HL-60 (cell line): ENCODE results near the gene MLF2.

Experiments used
- DNase-seq, 2 experiments: peaks; one replicate each; pipeline ENCODE4 v3.0.0-alpha.2; 2010 to 2020; ENCODE audit warnings: low read depth in 1 of 2, low spot score in 1 of 2
- H3K27ac ChIP-seq: fragments of 250-450 bp; sonication (Bioruptor Pico); replicated peaks from 2 replicates; pipeline ENCODE4 v1.5.1; 2020; ENCODE audit warnings: mild to moderate bottlenecking, moderate library complexity
- H3K27me3 ChIP-seq: fragments of 250-450 bp; sonication (Bioruptor Pico); 2 replicates; pipeline ENCODE4 v1.5.1; 2021; ENCODE audit warnings: mild to moderate bottlenecking, moderate library complexity; ENCODE audit not compliant: insufficient read depth, poor library complexity, severe bottlenecking
- H3K4me3 ChIP-seq: replicated peaks from 2 replicates; pipeline ENCODE4 v1.5.1; 2011; ENCODE audit warnings: mild to moderate bottlenecking, control low read depth, low read length; ENCODE audit not compliant: insufficient read depth
- GABPA ChIP-seq: IDR thresholded peaks from 2 replicates; pipeline ENCODE4 v1.6.1; 2012; ENCODE audit warnings: low read depth
- POLR2AphosphoS5 ChIP-seq: IDR thresholded peaks from 2 replicates; pipeline ENCODE4 v1.6.1; 2012; ENCODE audit warnings: low read depth
- REST ChIP-seq: IDR thresholded peaks from 2 replicates; pipeline ENCODE4 v1.6.1; 2012; ENCODE audit warnings: low read depth; ENCODE audit not compliant: insufficient replicate concordance
- SPI1 ChIP-seq: IDR thresholded peaks from 2 replicates; pipeline ENCODE4 v1.6.1; 2012; ENCODE audit warnings: low read depth, mild to moderate bottlenecking, borderline replicate concordance
- TF ChIP-seq, protein P1 (sequence below): IDR thresholded peaks from one replicate; pipeline ENCODE4 v1.5.1; 2011; ENCODE audit warnings: low read length, control low read depth, inconsistent platforms; ENCODE audit not compliant: insufficient read depth

Gene MLF2

DNA sequence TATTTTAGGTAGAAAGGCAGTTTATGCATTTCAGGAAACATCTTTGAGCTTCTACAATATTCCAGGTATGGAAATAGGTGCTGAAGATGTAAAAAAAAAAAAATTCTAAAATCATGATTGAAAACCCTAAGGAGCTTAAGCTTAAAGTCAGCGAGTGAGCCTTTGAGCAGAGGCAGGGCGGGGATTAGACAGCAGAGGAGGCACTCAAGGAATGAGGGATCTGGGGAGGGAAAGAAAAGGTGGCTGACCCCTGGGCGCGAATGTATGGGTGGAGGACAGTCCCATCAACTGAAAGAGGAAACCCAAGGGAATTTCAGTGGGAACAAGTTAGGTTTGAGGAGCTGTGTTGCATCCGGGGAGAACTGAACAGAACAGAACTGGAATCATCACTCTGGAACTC is 6.8 kb upstream of the MLF2 start:
- DNase-seq: no peak
- no peak for TF ChIP-seq REST
- TF ChIP-seq, protein P1, sequence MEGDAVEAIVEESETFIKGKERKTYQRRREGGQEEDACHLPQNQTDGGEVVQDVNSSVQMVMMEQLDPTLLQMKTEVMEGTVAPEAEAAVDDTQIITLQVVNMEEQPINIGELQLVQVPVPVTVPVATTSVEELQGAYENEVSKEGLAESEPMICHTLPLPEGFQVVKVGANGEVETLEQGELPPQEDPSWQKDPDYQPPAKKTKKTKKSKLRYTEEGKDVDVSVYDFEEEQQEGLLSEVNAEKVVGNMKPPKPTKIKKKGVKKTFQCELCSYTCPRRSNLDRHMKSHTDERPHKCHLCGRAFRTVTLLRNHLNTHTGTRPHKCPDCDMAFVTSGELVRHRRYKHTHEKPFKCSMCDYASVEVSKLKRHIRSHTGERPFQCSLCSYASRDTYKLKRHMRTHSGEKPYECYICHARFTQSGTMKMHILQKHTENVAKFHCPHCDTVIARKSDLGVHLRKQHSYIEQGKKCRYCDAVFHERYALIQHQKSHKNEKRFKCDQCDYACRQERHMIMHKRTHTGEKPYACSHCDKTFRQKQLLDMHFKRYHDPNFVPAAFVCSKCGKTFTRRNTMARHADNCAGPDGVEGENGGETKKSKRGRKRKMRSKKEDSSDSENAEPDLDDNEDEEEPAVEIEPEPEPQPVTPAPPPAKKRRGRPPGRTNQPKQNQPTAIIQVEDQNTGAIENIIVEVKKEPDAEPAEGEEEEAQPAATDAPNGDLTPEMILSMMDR: no peak
- TF ChIP-seq POLR2AphosphoS5: no peak
- TF ChIP-seq SPI1: no peak
- Histone ChIP-seq H3K27ac (no peak overlapping the region), H3K27me3 (peaks cover 11% of the 10 kb centered on the region), H3K4me3 (no peak overlapping the region)

DNA sequence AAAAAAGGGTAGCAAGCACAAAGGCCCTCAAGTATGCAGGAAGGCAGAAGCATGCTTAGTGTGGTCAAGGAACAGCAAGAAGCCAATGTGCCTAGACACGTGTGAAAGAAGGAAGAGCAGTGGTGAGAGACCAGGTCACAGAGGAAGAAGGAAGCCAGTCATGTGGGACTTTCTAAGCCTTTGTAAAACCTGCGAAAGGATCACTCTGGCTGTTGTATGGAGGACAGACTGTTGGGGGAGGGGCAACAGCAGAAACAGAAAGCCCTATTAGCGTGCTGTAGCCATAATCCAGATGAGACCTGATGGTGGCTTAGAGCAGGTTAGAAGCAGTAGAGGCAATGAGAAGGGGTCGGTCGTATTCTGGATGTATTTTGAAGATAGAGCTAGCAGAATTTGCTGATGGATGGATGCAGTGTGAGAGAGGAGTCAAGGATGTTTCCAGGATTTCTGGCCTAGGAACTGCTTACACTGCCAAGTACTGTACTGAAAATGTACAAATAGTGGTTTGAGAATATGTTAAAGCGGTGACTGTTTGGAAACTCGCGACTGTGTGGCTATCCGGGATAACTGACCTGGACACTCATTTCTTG is 5.7 kb upstream of the MLF2 start:
- TF ChIP-seq POLR2AphosphoS5 (no peak), GABPA (no peak), SPI1 (no peak), REST (no peak)
- TF ChIP-seq, protein P1: no peak
- no peak for DNase-seq
- no peak overlapping the region for H3K4me3 ChIP-seq
- H3K27me3 ChIP-seq: peaks cover 3% of the 10 kb centered on the region
- H3K27ac ChIP-seq: no peak overlapping the region

GRCh38 chr12:6757028-6757690 is 4.2 kb upstream of the MLF2 start:
- no peaks in the 10 kb centered on the region for H3K27me3 ChIP-seq
- no peak for TF ChIP-seq SPI1
- TF ChIP-seq REST: no peak
- TF ChIP-seq GABPA: no peak
- no peak for TF ChIP-seq POLR2AphosphoS5
- TF ChIP-seq, protein P1: no peak
- no peak for DNase-seq
- no peak overlapping the region for H3K4me3 ChIP-seq
- H3K27ac ChIP-seq: no peak overlapping the region
